ENCODE data around the gene CSH1. TPM values are rescaled to one million over a fixed set of nuclear protein-coding genes. Genes with fewer than 3 reads are reported as not detected.

The CSH1 gene
- total RNA-seq, 3 donors from 2014 or later: not detected

- Mint-ChIP-seq H3K4me1 (ENCODE audit: low read depth) (peaks cover 31% of the 10 kb centered on the region), H3K27me3 (ENCODE audit: low read depth) (no peaks in the 10 kb centered on the region), H3K36me3 (ENCODE audit: insufficient read depth) (no peaks in the 10 kb centered on the region), H3K9me3 (peaks cover 9% of the 10 kb centered on the region), H3K4me3 (no peak overlapping the region)
- DNase-seq (no peak), ATAC-seq (no peak)
These were observed 50.9 kb downstream of the CSH1 start for GRCh38 chr17:63845509-63845908.

Other genes with a start within 250 kb of the CSH1 start
- 100 to 1,000 TPM; 119 to 169 (median 146) TPM for gene LIMD2, start 196.4 kb downstream of the CSH1 start, total RNA-seq
- 10 to 100 TPM; 35.8 to 37.7 (median 35.9) TPM for gene STRADA, start 154.8 kb downstream of the CSH1 start, total RNA-seq
- gene CCDC47, start 123.0 kb downstream of the CSH1 start, total RNA-seq: 100 to 1,000 TPM in 2 of 3 donors, 10 to 100 TPM in 1; 99.5 to 103 (median 102) TPM
- gene DDX42, start 122.4 kb downstream of the CSH1 start, total RNA-seq: 100 to 1,000 TPM in 1 of 3 donors, 10 to 100 TPM in 2; 95.1 to 112 (median 95.3) TPM
- gene PSMC5, start 69.1 kb downstream of the CSH1 start, total RNA-seq: 100 to 1,000 TPM; 272 to 298 (median 280) TPM
- 100 to 1,000 TPM; 123 to 169 (median 157) TPM for gene FTSJ3, start 68.9 kb downstream of the CSH1 start, total RNA-seq
- 10 to 100 TPM; 81.4 to 87.9 (median 83.8) TPM for gene SMARCD2, start 53.9 kb downstream of the CSH1 start, total RNA-seq
- not detected for gene CSH2, start 22.9 kb downstream of the CSH1 start, total RNA-seq
- gene GH2, start 14.6 kb downstream of the CSH1 start, total RNA-seq: not detected
- gene CSHL1, start 14.7 kb upstream of the CSH1 start, total RNA-seq: not detected
- not detected for gene GH1, start 22.3 kb upstream of the CSH1 start, total RNA-seq
- gene CD79B, start 35.8 kb upstream of the CSH1 start, total RNA-seq: 10 to 100 TPM; 15.3 to 21.6 (median 17.1) TPM
- under 1 TPM in 2 of 3 donors, not detected in 1; 0.05 to 0.14 TPM for gene SCN4A, start 76.3 kb upstream of the CSH1 start, total RNA-seq
- under 1 TPM in 1 of 3 donors, not detected in 2; 0.16 TPM for gene PRR29, start 101.8 kb upstream of the CSH1 start, total RNA-seq
- 10 to 100 TPM; 67.0 to 88.9 (median 77.1) TPM for gene ICAM2, start 124.1 kb upstream of the CSH1 start, total RNA-seq
- 10 to 100 TPM; 16.2 to 29.3 (median 21.0) TPM for gene ERN1, start 233.6 kb upstream of the CSH1 start, total RNA-seq